Ascending aorta (tissue), 2 donors: Measurements from ENCODE around the gene HNRNPA1L2. TPM values are rescaled to one million over a fixed set of nuclear protein-coding genes. Genes with fewer than 3 reads are reported as not detected.
A peak's percentile ranks its signal among the peaks of the same experiment; 100 is the strongest.
"Not testable (repeated sequence)": the region's sequence is repeated elsewhere in the genome, so short reads cannot be mapped to it uniquely, and the experiment has no call there.

Source experiments
- DNase-seq, 2 donors: peaks; one replicate each; pipeline ENCODE4 v3.0.0-alpha.2; 2019; ENCODE audit warnings: low spot score in 2 of 2
- H3K27ac ChIP-seq, 2 donors: fragments of 200-600 bp; sonication (generic); one replicate each; pipeline ENCODE4 v1.5.1; 2016 to 2017; ENCODE audit warnings: mild to moderate bottlenecking in 1 of 2
- H3K27me3 ChIP-seq: fragments of 200-600 bp; sonication (generic); one replicate; pipeline ENCODE4 v1.5.1; 2017
- H3K36me3 ChIP-seq, 2 donors: fragments of 200-600 bp; sonication (generic); one replicate each; pipeline ENCODE4 v1.5.1; 2016
- H3K4me1 ChIP-seq, 2 donors: fragments of 200-600 bp; sonication (generic); one replicate each; pipeline ENCODE4 v1.5.1; 2016 to 2017; ENCODE audit warnings: mild to moderate bottlenecking in 1 of 2
- H3K4me3 ChIP-seq, 2 donors: fragments of 200-600 bp; sonication (generic); one replicate each; pipeline ENCODE4 v1.5.1; 2016 to 2017; ENCODE audit warnings: mild to moderate bottlenecking in 1 of 2
- H3K9me3 ChIP-seq, 2 donors: fragments of 200-600 bp; sonication (generic); one replicate each; pipeline ENCODE4 v1.5.1; 2016
- intact Hi-C: fragments of 100-400 bp; cut with DNase I; formaldehyde crosslinking; loops from one replicate; pipeline ENCODE4 v1.15.1; 2023
- total RNA-seq: library from RNA; depleted of rRNA; stranded (reverse); fragments of >200 nt; gene quantifications from one replicate; pipeline ENCODE4 v1.1.0, GENCODE V29; 2016
- TF ChIP-seq, protein P1 (sequence below), 3 experiments: fragments of 200-600 bp in 2 of 3; fragments of 450-650 bp in 1 of 3; sonication (generic) in 2 of 3; IDR thresholded peaks; one replicate each; pipeline ENCODE4 v1.5.1; 2016 to 2019; ENCODE audit warnings: antibody characterized with exemption in 3 of 3, mild to moderate bottlenecking in 1 of 3, moderate library complexity in 1 of 3

The HNRNPA1L2 gene
- total RNA-seq, 1 donor from 2014 or later, result 0.32 TPM

DNA sequence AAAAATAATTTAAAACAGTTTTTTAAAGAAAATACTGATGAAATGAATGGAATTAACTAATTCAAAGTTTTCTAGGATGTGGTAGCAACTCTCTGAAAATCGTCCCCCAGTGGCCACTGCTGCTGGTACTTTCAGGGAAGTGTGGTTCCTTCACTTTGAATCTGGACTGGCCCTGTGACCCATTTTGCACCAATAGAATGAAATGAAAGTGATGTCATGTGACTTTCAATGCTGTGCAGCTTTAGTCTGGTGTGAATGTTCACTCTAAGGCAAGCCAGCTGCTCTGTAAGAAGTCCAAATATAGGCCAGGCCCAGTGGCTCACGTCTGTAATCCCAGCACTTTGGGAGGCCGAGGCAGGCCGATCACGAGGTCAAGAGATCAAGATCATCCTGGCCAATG lies 26.4 kb upstream of the HNRNPA1L2 start:
- H3K4me1 ChIP-seq, result peaks cover 0 to 5% of the 10 kb centered on the region in 2 donors
- intact Hi-C loops, result loop anchor here (2.0 kb wide), 1 partner anchor 37 kb away; the partner anchor contains the start of gene SUGT1

DNA sequence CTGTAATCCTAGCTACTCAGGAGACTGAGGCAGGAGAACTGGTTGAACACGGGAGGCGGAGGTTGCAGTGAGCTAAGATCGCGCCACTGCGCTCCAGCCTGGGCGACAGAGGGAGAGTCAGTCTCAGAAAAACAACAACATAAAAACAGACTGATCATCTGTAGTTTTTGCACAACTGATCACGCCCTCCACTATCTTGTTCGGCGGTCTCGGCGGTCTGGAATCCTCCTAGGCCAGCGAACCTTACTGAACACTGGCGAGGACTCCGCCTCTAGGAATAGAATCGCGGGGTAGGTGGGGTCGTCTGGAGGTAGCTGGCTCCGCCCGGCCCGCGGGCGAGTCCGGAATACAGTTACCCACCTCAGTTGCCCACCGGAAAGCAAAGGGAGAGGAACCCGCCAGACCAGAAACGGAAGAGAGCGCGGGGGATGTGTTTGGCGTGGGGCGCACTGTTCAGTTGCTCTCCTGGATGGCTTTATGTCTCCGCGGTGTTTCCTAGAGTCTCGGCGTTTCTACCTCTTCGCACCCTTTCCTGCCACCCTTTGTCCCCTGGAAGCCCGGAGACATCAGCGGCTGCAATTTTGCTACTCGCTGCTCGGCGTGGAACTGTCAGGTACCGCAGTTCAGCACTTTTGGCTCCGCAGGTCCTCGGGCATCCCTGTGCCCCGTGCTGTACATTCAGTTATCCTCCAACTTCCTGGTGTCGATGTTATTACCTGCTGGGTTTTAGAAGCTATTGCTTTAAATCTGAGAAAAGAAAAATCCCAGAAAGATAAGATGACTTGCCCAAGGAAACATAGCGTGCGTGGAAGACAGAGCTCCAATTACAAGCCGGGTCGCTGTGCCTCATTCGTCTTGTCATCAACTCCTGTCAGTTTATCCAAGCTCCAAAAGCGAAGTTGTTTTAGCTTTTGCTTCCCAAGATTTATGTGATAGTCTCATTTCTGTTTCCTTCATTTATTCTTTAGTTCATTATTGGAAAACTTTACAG lies 24.9 kb upstream of the HNRNPA1L2 start:
- intact Hi-C loops, result loop anchor here (1.0 to 2.0 kb wide), 2 partner anchors 18 to 35 kb away; partner anchors contain the start of gene SUGT1
- Histone ChIP-seq H3K27ac (peak overlapping the region; percentile 76 to 88), H3K36me3 (peaks cover under 1 to 2% of the 10 kb centered on the region in 2 donors), H3K4me1 (peaks cover 0 to 5% of the 10 kb centered on the region in 2 donors), H3K4me3 (peak overlapping the region; percentile 77 to 87), H3K27me3 (no peaks in the 10 kb centered on the region), H3K9me3 (no peaks in the 10 kb centered on the region)
- peak; percentile 21 to 91 for DNase-seq
- TF ChIP-seq, protein P1, sequence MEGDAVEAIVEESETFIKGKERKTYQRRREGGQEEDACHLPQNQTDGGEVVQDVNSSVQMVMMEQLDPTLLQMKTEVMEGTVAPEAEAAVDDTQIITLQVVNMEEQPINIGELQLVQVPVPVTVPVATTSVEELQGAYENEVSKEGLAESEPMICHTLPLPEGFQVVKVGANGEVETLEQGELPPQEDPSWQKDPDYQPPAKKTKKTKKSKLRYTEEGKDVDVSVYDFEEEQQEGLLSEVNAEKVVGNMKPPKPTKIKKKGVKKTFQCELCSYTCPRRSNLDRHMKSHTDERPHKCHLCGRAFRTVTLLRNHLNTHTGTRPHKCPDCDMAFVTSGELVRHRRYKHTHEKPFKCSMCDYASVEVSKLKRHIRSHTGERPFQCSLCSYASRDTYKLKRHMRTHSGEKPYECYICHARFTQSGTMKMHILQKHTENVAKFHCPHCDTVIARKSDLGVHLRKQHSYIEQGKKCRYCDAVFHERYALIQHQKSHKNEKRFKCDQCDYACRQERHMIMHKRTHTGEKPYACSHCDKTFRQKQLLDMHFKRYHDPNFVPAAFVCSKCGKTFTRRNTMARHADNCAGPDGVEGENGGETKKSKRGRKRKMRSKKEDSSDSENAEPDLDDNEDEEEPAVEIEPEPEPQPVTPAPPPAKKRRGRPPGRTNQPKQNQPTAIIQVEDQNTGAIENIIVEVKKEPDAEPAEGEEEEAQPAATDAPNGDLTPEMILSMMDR (IDR thresholded peaks at IDR 0.05), result peak in 1 of 3 experiments; percentile 3

More for the DNA sequence above, 26.4 kb upstream of the HNRNPA1L2 start:
- no peaks in the 10 kb centered on the region for H3K36me3 ChIP-seq
- H3K27ac ChIP-seq, result no peak overlapping the region
- no peak for DNase-seq
- no peaks in the 10 kb centered on the region for H3K9me3 ChIP-seq
- no peak overlapping the region for H3K4me3 ChIP-seq
- TF ChIP-seq, protein P1 (IDR thresholded peaks at IDR 0.05), result no peak
- H3K27me3 ChIP-seq, result no peaks in the 10 kb centered on the region

DNA sequence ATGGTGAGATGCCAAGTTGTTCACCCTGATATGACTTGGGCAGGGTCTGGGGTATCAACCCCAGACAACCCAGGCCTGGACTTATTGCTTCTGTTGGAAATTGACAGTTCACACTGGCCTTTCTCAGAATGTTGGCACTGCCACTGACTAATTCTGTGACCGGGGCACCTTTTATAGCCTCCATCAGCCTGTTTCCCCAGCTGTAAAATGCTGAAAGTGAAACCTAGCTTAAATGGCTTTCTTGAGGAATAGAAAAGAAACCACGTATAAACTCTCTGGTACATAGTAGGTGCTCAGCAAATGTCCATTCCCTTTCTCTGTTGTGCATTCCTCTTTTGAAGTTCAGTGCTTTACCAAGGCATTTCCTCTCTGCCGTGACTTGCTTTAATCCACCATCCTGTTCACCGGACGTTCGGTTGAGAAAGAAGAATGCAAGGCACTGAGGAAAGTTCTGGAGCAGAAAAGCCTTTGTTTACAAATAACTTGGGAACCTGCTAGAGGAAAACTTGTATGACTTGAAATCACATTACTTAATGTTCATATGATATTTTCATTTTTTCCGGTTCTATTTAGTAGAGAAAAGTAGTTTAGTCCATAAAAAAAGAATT lies 11.0 kb upstream of the HNRNPA1L2 start:
- intact Hi-C loops, H3K4me1 ChIP-seq, DNase-seq, H3K4me3 ChIP-seq, H3K27me3 ChIP-seq, H3K27ac ChIP-seq, H3K9me3 ChIP-seq: not testable (repeated sequence)
- H3K36me3 ChIP-seq, result peaks cover 13 to 20% of the 10 kb centered on the region in 2 donors

DNA sequence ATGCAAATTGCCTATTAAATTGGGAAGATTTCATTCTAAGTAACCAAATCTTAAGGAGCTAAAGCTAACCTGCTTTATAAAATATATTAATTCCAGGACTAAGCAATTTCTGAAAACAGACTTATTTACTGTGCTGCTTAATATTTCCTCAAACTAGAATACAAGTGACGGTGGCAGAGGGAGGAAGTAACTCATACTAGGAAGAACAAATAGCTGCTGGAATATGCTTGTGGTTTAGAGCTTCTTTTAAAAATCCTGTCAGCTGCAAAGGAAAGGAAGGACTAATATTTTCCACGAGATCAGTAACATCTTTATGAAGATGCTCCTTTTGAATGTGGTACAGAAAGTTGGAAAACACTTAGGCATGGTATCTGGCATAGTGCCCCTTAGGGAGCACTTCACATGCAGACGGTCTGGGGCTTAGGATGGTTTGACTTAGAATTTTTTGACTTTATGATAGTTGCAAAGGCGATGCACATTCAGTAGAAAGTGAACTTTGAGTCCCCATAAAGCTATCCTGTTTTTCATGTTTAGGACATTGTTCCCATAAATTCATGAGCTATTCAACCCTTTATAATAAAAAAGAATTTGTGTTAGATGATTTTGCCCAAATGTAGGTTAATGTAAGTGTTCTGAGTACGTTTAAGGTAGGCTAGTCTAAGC lies 3.4 kb upstream of the HNRNPA1L2 start:
- TF ChIP-seq, protein P1 (IDR thresholded peaks at IDR 0.05), result no peak
- Histone ChIP-seq H3K27me3 (no peaks in the 10 kb centered on the region), H3K36me3 (peaks cover 7 to 34% of the 10 kb centered on the region in 2 donors), H3K27ac (no peak overlapping the region), H3K4me3 (no peak overlapping the region), H3K9me3 (no peaks in the 10 kb centered on the region), H3K4me1 (no peaks in the 10 kb centered on the region)
- DNase-seq, result no peak
- intact Hi-C loops, result no loop called here

DNA sequence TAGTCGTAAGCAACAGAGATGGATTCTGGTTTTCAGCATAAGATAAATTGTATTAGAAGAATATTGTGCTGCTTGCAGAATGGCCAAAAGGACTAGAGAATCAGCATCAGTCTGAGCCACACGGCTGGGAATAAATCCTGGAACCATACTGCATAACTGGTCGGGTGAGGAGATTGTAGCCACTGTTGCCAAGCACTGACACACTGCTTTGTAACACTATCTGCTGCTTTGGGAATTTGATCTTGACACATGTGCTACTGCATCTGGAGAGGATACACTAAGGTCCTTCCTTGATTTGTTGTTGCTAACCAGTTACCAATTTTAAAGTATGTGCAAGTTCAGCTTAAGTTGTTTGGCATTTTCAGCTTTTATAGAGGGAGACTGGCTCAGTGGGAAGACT lies 1.9 kb downstream of the HNRNPA1L2 start:
- Histone ChIP-seq H3K27ac (no peak overlapping the region), H3K27me3 (no peaks in the 10 kb centered on the region), H3K4me1 (no peaks in the 10 kb centered on the region), H3K36me3 (peaks cover 3 to 24% of the 10 kb centered on the region in 2 donors), H3K4me3 (no peak overlapping the region), H3K9me3 (no peaks in the 10 kb centered on the region)
- intact Hi-C loops, result no loop called here
- TF ChIP-seq, protein P1 (IDR thresholded peaks at IDR 0.05), result no peak
- DNase-seq, result no peak
